Activated gamma-delta T cell treated with Interleukin-2 at 50 U/mL for 16 hours (primary cell): ENCODE measurements around the gene PEX14.

Experiments used
- DNase-seq: peaks from one replicate; pipeline ENCODE4 v3.0.0-alpha.2; 2020

PEX14 gene

GRCh38 chr1:10553118-10553517 lies 78.4 kb downstream of the PEX14 start:
- DNase-seq, result no peak

GRCh38 chr1:10555635-10556429 lies 81.1 kb downstream of the PEX14 start:
- DNase-seq, result no peak

DNA sequence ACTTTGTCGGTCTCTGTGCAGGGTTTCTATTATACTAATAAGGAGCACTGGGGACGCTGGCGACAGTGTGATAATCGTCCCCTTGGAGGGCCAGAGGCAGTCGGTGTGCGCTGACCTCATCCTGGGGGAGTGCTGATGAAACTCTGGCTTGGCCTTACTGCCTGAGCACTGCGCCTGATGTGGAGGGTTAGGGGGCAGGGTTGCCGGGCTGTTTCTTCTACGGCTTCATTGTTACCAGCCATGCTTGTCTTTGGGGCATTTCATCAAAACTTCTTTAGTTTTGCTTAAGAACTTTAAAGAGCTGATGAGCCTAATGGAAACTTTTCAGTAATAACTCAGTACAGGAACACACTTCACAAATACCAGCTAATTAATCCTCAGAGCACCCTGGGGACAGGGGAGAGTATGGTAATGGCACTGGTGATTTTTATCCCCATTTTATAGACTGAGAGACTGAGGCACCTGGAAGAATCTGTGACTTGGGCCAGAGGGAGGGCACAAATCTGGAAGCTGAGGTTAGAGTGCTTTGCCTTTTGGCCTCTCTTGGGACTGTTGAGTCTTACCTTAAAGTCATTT lies 81.8 kb downstream of the PEX14 start:
- no peak for DNase-seq

GRCh38 chr1:10557714-10558113 lies 83.0 kb downstream of the PEX14 start:
- DNase-seq, result no peak

GRCh38 chr1:10559386-10559785 lies 84.6 kb downstream of the PEX14 start:
- DNase-seq, result no peak

- DNase-seq, result no peak
Observed at GRCh38 chr1:10561497-10561896, 86.7 kb downstream of the PEX14 start.

- no peak for DNase-seq
Observed at GRCh38 chr1:10561955-10562354, 87.2 kb downstream of the PEX14 start.

- no peak for DNase-seq
Observed at GRCh38 chr1:10564063-10564462, 89.3 kb downstream of the PEX14 start.

GRCh38 chr1:10569531-10569930 lies 94.8 kb downstream of the PEX14 start:
- DNase-seq, result no peak

DNA sequence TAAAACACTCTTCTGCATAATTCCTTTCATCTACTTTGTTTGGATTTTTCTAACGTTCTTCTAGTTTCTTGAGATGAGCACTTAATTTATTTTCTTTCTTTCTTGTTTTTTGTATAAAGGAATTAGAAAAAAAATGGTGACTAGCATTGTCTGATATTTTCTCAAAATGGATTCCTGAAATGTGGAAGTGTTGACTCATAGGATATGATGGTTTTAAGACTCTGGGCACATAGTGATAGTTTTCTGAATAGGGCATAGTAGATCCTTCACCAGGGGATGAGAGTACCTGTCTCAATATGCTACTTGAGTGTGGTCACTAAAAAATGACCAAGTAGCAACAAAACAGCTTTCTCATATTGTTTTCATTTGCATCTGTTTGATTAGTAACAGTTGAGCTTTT lies 100.9 kb downstream of the PEX14 start:
- no peak for DNase-seq

- no peak for DNase-seq
Observed at GRCh38 chr1:10578070-10578469, 103.3 kb downstream of the PEX14 start.

DNA sequence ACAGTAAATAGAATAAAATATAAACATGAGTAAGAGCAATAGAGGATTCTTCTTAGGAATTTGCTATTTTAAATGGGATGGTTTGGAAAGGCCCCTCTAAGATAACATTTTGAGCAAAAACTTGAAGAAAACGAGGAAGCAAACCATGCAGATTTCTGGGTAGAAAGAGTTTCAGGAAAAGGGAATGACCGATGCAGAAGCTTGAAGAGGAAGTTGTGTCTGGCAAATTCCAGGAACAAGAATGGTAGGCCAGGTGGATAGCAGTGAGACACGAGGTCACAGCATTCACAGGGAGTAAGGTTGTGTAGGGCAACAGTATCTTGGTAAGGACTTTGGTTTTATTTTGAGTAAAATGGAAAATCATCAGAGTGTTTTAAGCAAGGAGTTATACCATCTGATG lies 108.9 kb downstream of the PEX14 start:
- DNase-seq, result no peak

- no peak for DNase-seq
Observed at GRCh38 chr1:10585242-10585641, 110.5 kb downstream of the PEX14 start.

GRCh38 chr1:10586125-10586524 lies 111.4 kb downstream of the PEX14 start:
- no peak for DNase-seq

GRCh38 chr1:10588640-10589039 lies 113.9 kb downstream of the PEX14 start:
- DNase-seq, result no peak

GRCh38 chr1:10589074-10589473 lies 114.3 kb downstream of the PEX14 start:
- no peak for DNase-seq

DNA sequence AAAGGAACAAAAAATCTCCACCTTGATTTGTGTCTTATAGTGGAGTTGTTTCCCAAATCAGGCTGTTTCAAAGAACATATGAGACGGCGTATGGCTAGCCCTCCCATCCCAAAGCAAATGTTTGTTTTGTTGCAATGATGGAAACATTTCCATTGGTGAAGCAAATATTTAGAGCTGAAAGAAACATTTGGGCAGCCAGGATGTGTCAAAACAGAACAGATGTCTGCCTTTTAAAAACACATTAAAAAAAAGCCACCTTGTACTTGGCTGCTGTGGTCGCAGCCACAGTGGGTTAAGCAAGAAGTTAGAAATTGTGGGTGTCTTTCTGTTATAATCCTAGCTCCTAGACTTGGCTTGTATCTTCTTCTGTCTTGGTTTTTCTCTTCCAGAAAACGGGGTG lies 116.3 kb downstream of the PEX14 start:
- DNase-seq, result no peak

GRCh38 chr1:10592373-10592772 lies 117.6 kb downstream of the PEX14 start:
- DNase-seq, result no peak

DNA sequence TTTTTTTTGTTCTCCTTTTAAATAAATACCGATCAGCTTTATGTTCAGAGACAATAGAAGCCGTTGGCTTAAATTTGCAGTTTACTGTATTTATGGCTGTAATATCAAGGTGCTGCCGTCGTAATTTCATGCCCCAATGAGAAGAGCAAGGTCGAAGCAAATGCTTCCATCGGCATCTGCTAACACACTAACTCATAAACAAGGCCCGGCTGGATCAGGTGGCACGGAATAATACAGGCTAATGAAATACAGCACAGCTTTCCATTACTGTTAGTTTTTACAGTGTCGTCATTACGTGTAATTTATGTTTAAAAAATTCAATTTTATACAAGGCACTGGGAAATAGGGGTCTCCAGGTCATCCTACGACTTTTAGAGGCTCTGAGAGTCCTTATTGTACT lies 119.0 kb downstream of the PEX14 start:
- DNase-seq, result no peak

GRCh38 chr1:10594595-10595223 lies 120.0 kb downstream of the PEX14 start:
- no peak for DNase-seq

- DNase-seq, result no peak
Observed at GRCh38 chr1:10596780-10597179, 122.0 kb downstream of the PEX14 start.

GRCh38 chr1:10597492-10598388 lies 123.0 kb downstream of the PEX14 start:
- no peak for DNase-seq

DNA sequence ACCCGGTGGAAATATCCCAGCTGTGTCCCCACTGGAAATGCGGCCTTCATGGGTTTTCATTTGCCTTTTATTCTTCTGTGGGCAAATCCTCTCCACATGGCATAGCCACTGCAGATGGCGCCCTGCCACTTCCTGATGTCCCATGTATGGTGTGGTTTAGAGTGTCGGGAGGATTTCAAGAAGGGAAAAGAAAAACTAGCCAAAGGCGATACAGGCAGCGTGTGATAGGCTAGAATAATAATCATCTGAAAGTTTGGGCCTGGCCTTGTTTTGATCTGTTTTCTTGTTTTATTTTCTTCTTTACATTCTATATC lies 123.6 kb downstream of the PEX14 start:
- no peak for DNase-seq
